Inferior parietal cortex (tissue), 1 donor: ENCODE results near the gene IQCB1.
"Not testable (repeated sequence)": the region's sequence is repeated elsewhere in the genome, so short reads cannot be mapped to it uniquely, and the experiment has no call there.

ENCODE experiments used
- DNase-seq: peaks from one replicate; pipeline ENCODE4 v3.0.0-alpha.2; 2016; ENCODE audit errors: extremely low spot score

Gene IQCB1

GRCh38 chr3:121803771-121804320 is 31.0 kb downstream of the IQCB1 start:
- no peak for DNase-seq

GRCh38 chr3:121800906-121801305 is 34.0 kb downstream of the IQCB1 start:
- no peak for DNase-seq

GRCh38 chr3:121796970-121797369 is 37.9 kb downstream of the IQCB1 start:
- DNase-seq, result no peak

GRCh38 chr3:121794264-121794983 is 40.4 kb downstream of the IQCB1 start:
- no peak for DNase-seq

- DNase-seq, result no peak
Observed at GRCh38 chr3:121793078-121793477, 41.8 kb downstream of the IQCB1 start.

GRCh38 chr3:121786485-121786884 is 48.4 kb downstream of the IQCB1 start:
- no peak for DNase-seq

GRCh38 chr3:121782784-121783183 is 52.1 kb downstream of the IQCB1 start:
- not testable (repeated sequence) for DNase-seq

GRCh38 chr3:121781611-121782010 is 53.2 kb downstream of the IQCB1 start:
- no peak for DNase-seq

- not testable (repeated sequence) for DNase-seq
Observed at GRCh38 chr3:121775095-121775494, 59.8 kb downstream of the IQCB1 start.

GRCh38 chr3:121769246-121769645 is 65.6 kb downstream of the IQCB1 start:
- DNase-seq, result no peak

- no peak for DNase-seq
Observed at GRCh38 chr3:121768452-121768851, 66.4 kb downstream of the IQCB1 start.

- no peak for DNase-seq
Observed at GRCh38 chr3:121759541-121760202, 75.2 kb downstream of the IQCB1 start.

GRCh38 chr3:121758727-121759450 is 76.0 kb downstream of the IQCB1 start:
- no peak for DNase-seq

GRCh38 chr3:121757812-121758545 is 76.9 kb downstream of the IQCB1 start:
- DNase-seq, result no peak

GRCh38 chr3:121757087-121757811 is 77.6 kb downstream of the IQCB1 start:
- DNase-seq, result no peak

- no peak for DNase-seq
Observed at GRCh38 chr3:121752772-121753171, 82.1 kb downstream of the IQCB1 start.

- no peak for DNase-seq
Observed at GRCh38 chr3:121752261-121752660, 82.6 kb downstream of the IQCB1 start.

GRCh38 chr3:121750087-121750415 is 84.8 kb downstream of the IQCB1 start:
- no peak for DNase-seq

GRCh38 chr3:121749276-121750086 is 85.4 kb downstream of the IQCB1 start, which contains the start of gene GOLGB1:
TSS of gene GOLGB1 (minus strand) at chr3:121749741. CDS start at chr3:121730971, 18,770 bp downstream.
- peak; percentile 99 for DNase-seq

- DNase-seq, result peak; percentile 43
Observed at GRCh38 chr3:121748680-121749275, 86.1 kb downstream of the IQCB1 start.
